ENCODE data around the gene CCDC179. TPM values are rescaled to one million over a fixed set of nuclear protein-coding genes. Genes with fewer than 3 reads are reported as not detected.

CCDC179 gene
- total and polyA plus RNA-seq, 10 of the 15 experiments (the other 5 are each of a cell fraction or from before 2014, with no cell fraction given), result 0.16 TPM; not detected in 9

GRCh38 chr11:22808571-22809197 is 51.6 kb downstream of the CCDC179 start (continued):
- TF ChIP-seq PRDM15 (CRISPR knock-in tag; IDR thresholded peaks at IDR 0.05), result no peak

GRCh38 chr11:22807855-22808570 is 52.3 kb downstream of the CCDC179 start:
- 63% methylated on average over 2 of the region's 2 CpGs for WGBS (ENCODE audit: insufficient coverage, insufficient replicate concordance, low lambda C conversion rate, missing lambda C conversion rate)
- FAIRE-seq (no peak), ATAC-seq (peak; percentile 93), DNase-seq (ENCODE audit: low read depth, low spot score) (peak; percentile 13)
- H3K9ac ChIP-seq (ENCODE audit: control insufficient read depth, insufficient read depth, low read length), result no peak overlapping the region
- no peaks in the 10 kb centered on the region for H3K27me3 ChIP-seq (replicated peaks in 1 of 2; ENCODE audit: control insufficient read depth in 2 of 2, insufficient read depth in 2 of 2, low read length in 1 of 2)
- in situ Hi-C loops (cut with MboI), result no loop called here
- H3K4me3 ChIP-seq, result no peak overlapping the region
- CTCF ChIA-PET, result interaction anchor here (1.1 to 1.5 kb wide), 2 partner anchors 20 to 21 kb away, joined by 3 read pairs; partner anchors contain the start of gene SVIP
- no TSS peak for BruUV-seq (replicated peaks)
- no peaks in the 10 kb centered on the region for H4K20me1 ChIP-seq (ENCODE audit: control insufficient read depth, insufficient read depth)
- POLR2A ChIA-PET, result no interaction called here
- H3K4me1 ChIP-seq (ENCODE audit: control insufficient read depth, insufficient read depth, low read length), result peaks cover 5% of the 10 kb centered on the region; the same call in 1 of the 2 replicates
- RAD21 ChIA-PET (ENCODE audit: unreplicated experiment), result interaction anchor here (1.1 kb wide), 1 partner anchor 20 kb away, joined by 4 read pairs; no protein-coding TSS in a partner anchor
- peak overlapping the region; percentile 22; the same call in 1 of the 2 replicates for H3K4me2 ChIP-seq (ENCODE audit: control insufficient read depth, insufficient read depth)
- H2AFZ ChIP-seq (ENCODE audit: control insufficient read depth, low read depth, low read length), result no peak overlapping the region; the same call in 1 of the 2 replicates
- H3K27ac ChIP-seq (ENCODE audit: control insufficient read depth, insufficient read depth), result peak overlapping the region; percentile 45; the same call in 1 of the 2 replicates
- SMC1A ChIA-PET (ENCODE audit: uncharacterized antibody, unreplicated experiment), result interaction anchor here (0.6 to 1.6 kb wide), 2 partner anchors 16 to 150 kb away, joined by 3 read pairs; no protein-coding TSS in a partner anchor
- no peaks in the 10 kb centered on the region for H3K79me2 ChIP-seq (ENCODE audit: control insufficient read depth, insufficient read depth, low read length)
- intact Hi-C loops (cut with micrococcal nuclease; ENCODE audit: unreplicated experiment), result no loop called here
- no peaks in the 10 kb centered on the region; a peak in 1 of 4 replicates for H3K36me3 ChIP-seq (ENCODE audit: control insufficient read depth in 2 of 2, insufficient read depth in 2 of 2, low read length in 1 of 2)
- H3K9me3 ChIP-seq (replicated peaks; ENCODE audit: control insufficient read depth, insufficient read depth, low read length), result peaks cover 6% of the 10 kb centered on the region
- TF ChIP-seq CREB1 (IDR thresholded peaks at IDR 0.05; ENCODE audit: low read depth) (no peak), MTA2 (IDR thresholded peaks at IDR 0.05; ENCODE audit: low read depth) (no peak), SUZ12 (IDR thresholded peaks at IDR 0.05; ENCODE audit: unreplicated experiment) (no peak), SMAD5 (IDR thresholded peaks at IDR 0.05; ENCODE audit: low read depth) (no peak), HSF1 (IDR thresholded peaks at IDR 0.05; ENCODE audit: low read depth, low read length) (no peak), IKZF1 (conservative IDR thresholded peaks at IDR 0.05) (peak; percentile 52; the same call in 1 of the 2 replicates), EED (IDR thresholded peaks at IDR 0.05; ENCODE audit: low read depth) (0 out of 2 replicates have a peak, but pooled peaks have one; percentile 33), POU2F2 (IDR thresholded peaks at IDR 0.05; ENCODE audit: borderline replicate concordance, low read depth, low read length) (no peak), YBX1 (IDR thresholded peaks at IDR 0.05) (no peak), TBL1XR1 (IDR thresholded peaks at IDR 0.05; ENCODE audit: low read depth, low read length) (no peak), PML (IDR thresholded peaks at IDR 0.05; ENCODE audit: low read length) (no peak), SIN3A (IDR thresholded peaks at IDR 0.05; ENCODE audit: low read depth, low read length) (no peak), MLLT1 (IDR thresholded peaks at IDR 0.05) (no peak), ZNF384 (IDR thresholded peaks at IDR 0.05; ENCODE audit: borderline replicate concordance, low read depth, low read length) (no peak), SP1 (IDR thresholded peaks at IDR 0.05; ENCODE audit: low read depth, low read length) (no peak)
